MG63 (cell line): ENCODE measurements around the gene TSPYL2. TPM values are rescaled to one million over a fixed set of nuclear protein-coding genes. Genes with fewer than 3 reads are reported as not detected.
A peak's percentile ranks its signal among the peaks of the same experiment; 100 is the strongest.

Source experiments
- DNase-seq: peaks from one replicate; pipeline ENCODE4 v3.0.0-alpha.2; 2020
- H3K27me3 ChIP-seq: fragments of 250-450 bp; sonication (Bioruptor Pico); 2 replicates; pipeline ENCODE4 v1.5.1; 2020; ENCODE audit warnings: mild to moderate bottlenecking, moderate library complexity
- H3K36me3 ChIP-seq: fragments of 250-450 bp; sonication (Bioruptor Pico); 2 replicates; pipeline ENCODE4 v1.5.1; 2020; ENCODE audit warnings: mild to moderate bottlenecking, moderate library complexity
- H3K4me3 ChIP-seq: fragments of 250-450 bp; sonication (Bioruptor Pico); 2 replicates; pipeline ENCODE4 v1.5.1; 2020; ENCODE audit warnings: mild to moderate bottlenecking, moderate library complexity
- H3K9me3 ChIP-seq: fragments of 250-450 bp; sonication (Bioruptor Pico); 2 replicates; pipeline ENCODE4 v1.5.1; 2020; ENCODE audit warnings: mild to moderate bottlenecking, moderate library complexity
- total RNA-seq: library from RNA; depleted of rRNA; stranded (reverse); fragments of >200 nt; shearing (Covaris generic); gene quantifications from 2 replicates; pipeline ENCODE4 v1.2.3, GENCODE V29; 2014; ENCODE audit warnings: low replicate concordance

The TSPYL2 gene
- total RNA-seq, 1 experiment from 2014 or later, result 10.8 TPM

DNA sequence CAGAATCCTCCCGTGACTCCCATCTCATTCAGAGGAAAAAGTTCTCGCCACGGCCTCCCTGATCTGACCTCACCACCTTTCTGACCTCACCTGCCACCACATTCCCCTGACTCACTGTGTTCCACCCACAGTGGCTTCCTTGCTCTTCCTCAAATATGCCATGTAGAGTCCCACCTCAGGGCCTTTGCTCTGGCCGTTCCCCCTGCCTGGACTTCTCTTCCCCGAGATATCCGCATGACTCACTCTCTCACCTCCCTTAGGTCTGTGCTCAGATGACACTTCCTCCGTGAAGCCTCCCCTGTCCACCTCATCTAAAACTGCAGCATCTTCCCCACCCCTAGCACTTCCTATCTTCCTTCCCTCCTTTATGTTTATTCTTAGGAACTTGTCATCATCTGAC, 7.2 kb upstream of the TSPYL2 start:
- H3K27me3 ChIP-seq, result no peaks in the 10 kb centered on the region
- H3K9me3 ChIP-seq, result no peaks in the 10 kb centered on the region
- no peak for DNase-seq
- no peak overlapping the region for H3K4me3 ChIP-seq
- no peaks in the 10 kb centered on the region for H3K36me3 ChIP-seq

DNA sequence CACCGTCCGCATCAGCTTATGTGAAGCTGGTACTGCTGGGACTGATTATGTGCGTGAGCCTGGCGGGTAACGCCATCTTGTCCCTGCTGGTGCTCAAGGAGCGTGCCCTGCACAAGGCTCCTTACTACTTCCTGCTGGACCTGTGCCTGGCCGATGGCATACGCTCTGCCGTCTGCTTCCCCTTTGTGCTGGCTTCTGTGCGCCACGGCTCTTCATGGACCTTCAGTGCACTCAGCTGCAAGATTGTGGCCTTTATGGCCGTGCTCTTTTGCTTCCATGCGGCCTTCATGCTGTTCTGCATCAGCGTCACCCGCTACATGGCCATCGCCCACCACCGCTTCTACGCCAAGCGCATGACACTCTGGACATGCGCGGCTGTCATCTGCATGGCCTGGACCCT, 5.5 kb upstream of the TSPYL2 start:
- DNase-seq, result no peak
- no peak overlapping the region for H3K4me3 ChIP-seq
- no peaks in the 10 kb centered on the region for H3K36me3 ChIP-seq
- H3K27me3 ChIP-seq, result no peaks in the 10 kb centered on the region
- H3K9me3 ChIP-seq, result no peaks in the 10 kb centered on the region

GRCh38 chrX:53077207-53078197, 4.7 kb upstream of the TSPYL2 start:
- Histone ChIP-seq H3K36me3 (no peaks in the 10 kb centered on the region), H3K27me3 (no peaks in the 10 kb centered on the region), H3K4me3 (no peak overlapping the region), H3K9me3 (no peaks in the 10 kb centered on the region)
- DNase-seq, result no peak

- Histone ChIP-seq H3K36me3 (no peaks in the 10 kb centered on the region), H3K9me3 (no peaks in the 10 kb centered on the region), H3K27me3 (no peaks in the 10 kb centered on the region), H3K4me3 (no peak overlapping the region)
- DNase-seq, result no peak
These were observed 3.2 kb upstream of the TSPYL2 start for GRCh38 chrX:53078943-53079342.

DNA sequence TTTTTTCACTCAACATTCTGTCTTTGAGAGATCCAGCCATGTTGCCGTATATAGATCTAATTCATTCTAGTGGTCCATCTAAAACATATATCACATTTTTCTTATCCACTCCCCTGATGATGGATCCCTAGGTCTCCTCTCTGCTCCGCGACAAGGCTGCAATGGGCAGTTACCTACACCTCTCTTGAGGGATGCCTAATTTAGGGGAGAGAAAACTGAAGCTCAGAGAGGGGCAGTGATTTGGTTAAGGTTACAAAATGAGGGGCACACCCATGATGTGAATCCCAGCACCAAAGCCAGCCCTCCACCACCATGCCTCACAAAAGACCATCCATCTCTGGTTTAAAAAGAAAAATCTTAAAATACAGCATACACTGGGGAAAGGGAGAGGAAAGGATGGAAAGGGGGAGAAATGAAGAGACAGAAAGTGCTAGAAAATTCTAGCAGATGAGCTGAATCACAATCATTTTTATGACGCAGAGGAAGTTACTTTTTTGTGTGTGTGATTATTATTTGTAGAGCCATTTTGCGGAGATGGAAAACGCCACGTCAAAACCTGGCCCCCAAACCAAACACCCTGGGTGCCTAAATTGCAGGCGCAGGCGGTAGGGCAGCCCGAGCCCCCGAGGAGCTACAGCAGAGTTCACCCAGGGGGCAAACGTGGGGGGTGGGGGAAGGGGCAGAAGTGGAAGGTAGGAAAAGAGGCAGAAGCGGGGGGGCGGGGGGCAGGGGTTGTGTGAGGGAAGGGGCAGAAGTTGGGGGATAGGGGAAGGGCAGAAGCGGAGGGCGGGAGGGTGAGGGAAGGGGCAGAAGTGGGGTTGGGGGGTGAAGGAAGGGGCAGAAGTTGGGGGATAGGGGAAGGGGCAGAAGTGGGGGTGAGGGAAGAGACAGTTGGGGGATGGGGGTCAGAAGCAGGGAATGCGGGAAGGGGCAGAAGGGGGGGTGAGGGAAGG, 1.3 kb upstream of the TSPYL2 start:
- DNase-seq, result no peak
- H3K36me3 ChIP-seq, result peaks cover 6% of the 10 kb centered on the region; the same call in 1 of the 2 replicates
- peak overlapping the region; percentile 15; the same call in 1 of the 2 replicates for H3K4me3 ChIP-seq
- no peaks in the 10 kb centered on the region for H3K27me3 ChIP-seq
- H3K9me3 ChIP-seq, result no peaks in the 10 kb centered on the region

DNA sequence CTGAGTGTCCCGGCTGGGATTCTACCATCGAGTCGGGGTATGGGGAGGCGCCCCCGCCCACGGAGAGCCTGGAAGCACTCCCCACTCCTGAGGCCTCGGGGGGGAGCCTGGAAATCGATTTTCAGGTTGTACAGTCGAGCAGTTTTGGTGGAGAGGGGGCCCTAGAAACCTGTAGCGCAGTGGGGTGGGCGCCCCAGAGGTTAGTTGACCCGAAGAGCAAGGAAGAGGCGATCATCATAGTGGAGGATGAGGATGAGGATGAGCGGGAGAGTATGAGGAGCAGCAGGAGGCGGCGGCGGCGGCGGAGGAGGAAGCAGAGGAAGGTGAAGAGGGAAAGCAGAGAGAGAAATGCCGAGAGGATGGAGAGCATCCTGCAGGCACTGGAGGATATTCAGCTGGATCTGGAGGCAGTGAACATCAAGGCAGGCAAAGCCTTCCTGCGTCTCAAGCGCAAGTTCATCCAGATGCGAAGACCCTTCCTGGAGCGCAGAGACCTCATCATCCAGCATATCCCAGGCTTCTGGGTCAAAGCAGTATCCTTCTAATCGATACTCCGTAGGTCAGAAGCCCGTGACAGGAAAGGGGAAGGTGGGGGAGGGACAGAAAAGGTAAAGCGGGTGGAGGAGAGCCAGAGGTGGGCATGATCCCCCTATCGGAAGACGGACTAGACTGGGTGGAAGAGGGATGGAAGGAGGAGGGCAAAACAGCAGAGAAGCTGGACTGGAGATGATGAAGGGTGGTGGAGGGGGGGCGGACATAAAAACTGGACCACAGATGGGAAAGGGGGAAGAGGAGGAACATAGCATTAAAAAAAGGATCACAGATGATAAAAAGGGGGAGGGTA, 828 bp downstream of the TSPYL2 start:
- no peak for DNase-seq
- H3K4me3 ChIP-seq, result peak overlapping the region; percentile 72
- no peaks in the 10 kb centered on the region for H3K9me3 ChIP-seq
- H3K36me3 ChIP-seq, result peaks cover 7% of the 10 kb centered on the region; the same call in 1 of the 2 replicates
- H3K27me3 ChIP-seq, result no peaks in the 10 kb centered on the region

GRCh38 chrX:53084043-53084570, 1.9 kb downstream of the TSPYL2 start:
- peaks cover 7% of the 10 kb centered on the region; the same call in 1 of the 2 replicates for H3K36me3 ChIP-seq
- H3K27me3 ChIP-seq, result no peaks in the 10 kb centered on the region
- H3K9me3 ChIP-seq, result no peaks in the 10 kb centered on the region
- H3K4me3 ChIP-seq, result no peak overlapping the region
- no peak for DNase-seq

GRCh38 chrX:53084863-53085262, 2.7 kb downstream of the TSPYL2 start:
- Histone ChIP-seq H3K4me3 (no peak overlapping the region), H3K36me3 (peaks cover 7% of the 10 kb centered on the region), H3K9me3 (no peaks in the 10 kb centered on the region), H3K27me3 (no peaks in the 10 kb centered on the region)
- no peak for DNase-seq

GRCh38 chrX:53085661-53086229, 3.6 kb downstream of the TSPYL2 start:
- H3K9me3 ChIP-seq, result no peaks in the 10 kb centered on the region

DNA sequence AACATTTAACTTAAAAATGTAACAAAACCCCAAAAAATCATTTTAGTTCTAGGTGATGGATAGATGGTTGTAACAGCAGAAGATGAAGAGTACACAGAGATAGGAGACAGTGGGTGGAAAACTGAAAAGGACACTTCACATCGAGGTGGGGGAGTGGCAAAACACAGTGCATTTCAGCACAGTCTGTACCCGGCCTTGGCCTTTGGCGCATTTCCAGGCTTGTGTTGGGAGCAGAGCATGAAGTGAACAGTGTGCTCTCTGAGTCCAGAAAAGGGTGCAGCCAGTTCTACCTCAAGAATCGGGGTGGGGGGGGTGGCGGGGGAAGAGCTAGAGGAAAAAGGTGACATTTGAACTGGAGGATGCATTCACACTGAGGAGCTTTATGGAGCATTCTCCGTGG, 4.3 kb downstream of the TSPYL2 start:
- no peaks in the 10 kb centered on the region for H3K27me3 ChIP-seq
- no peak for DNase-seq
- H3K36me3 ChIP-seq, result peaks cover 7% of the 10 kb centered on the region
- no peak overlapping the region for H3K4me3 ChIP-seq
- no peaks in the 10 kb centered on the region for H3K9me3 ChIP-seq

More at GRCh38 chrX:53085661-53086229, 3.6 kb downstream of the TSPYL2 start:
- peaks cover 7% of the 10 kb centered on the region for H3K36me3 ChIP-seq
- H3K27me3 ChIP-seq, result no peaks in the 10 kb centered on the region
- no peak overlapping the region for H3K4me3 ChIP-seq
- DNase-seq, result no peak

GRCh38 chrX:53087388-53087831, 5.2 kb downstream of the TSPYL2 start:
- no peaks in the 10 kb centered on the region for H3K27me3 ChIP-seq
- no peaks in the 10 kb centered on the region for H3K9me3 ChIP-seq
- H3K4me3 ChIP-seq, result no peak overlapping the region

DNA sequence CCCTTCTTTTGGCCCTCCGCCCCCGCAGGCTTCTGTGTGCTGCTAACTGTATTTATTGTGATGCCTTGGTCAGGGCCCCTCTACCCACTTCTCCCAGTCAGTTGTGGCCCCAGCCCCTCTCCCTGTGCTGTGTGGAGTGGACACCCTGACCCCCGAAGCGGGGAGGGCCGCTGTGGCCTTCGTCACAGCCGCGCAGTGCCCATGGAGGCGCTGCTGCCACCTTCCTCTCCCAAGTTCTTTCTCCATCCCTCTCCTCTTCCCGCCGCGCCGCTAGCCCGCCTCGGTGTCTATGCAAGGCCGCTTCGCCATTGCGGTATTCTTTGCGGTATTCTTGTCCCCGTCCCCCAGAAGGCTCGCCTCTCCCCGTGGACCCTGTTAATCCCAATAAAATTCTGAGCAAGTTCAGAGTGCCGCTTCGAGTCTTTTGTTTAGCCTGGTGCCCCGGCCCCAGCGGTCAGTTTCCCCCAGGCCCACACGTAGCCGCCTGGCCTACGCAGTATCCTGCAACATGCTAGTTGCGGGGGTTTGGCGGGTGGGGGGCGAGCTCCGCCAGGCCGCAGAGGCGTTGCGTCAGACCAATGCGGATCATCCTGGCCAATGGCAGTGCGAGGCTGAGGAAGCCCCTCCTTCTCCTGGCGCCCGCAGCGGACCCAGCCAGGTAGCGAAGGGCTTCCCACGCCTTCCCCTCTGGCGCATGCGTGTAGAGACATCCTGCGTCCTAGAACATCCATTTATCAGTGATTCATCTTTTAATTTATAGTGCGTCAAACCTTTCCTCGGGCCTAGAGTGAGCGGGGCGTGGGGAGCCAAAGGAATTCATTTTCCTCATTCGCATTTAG, 6.2 kb downstream of the TSPYL2 start:
- Histone ChIP-seq H3K27me3 (no peaks in the 10 kb centered on the region), H3K4me3 (no peak overlapping the region), H3K9me3 (no peaks in the 10 kb centered on the region), H3K36me3 (peaks cover 7% of the 10 kb centered on the region)
- no peak for DNase-seq

More at GRCh38 chrX:53087388-53087831, 5.2 kb downstream of the TSPYL2 start:
- no peak for DNase-seq
- H3K36me3 ChIP-seq, result peaks cover 7% of the 10 kb centered on the region

- no peak overlapping the region for H3K4me3 ChIP-seq
- peak; percentile 30 for DNase-seq
- H3K27me3 ChIP-seq, result no peaks in the 10 kb centered on the region
- no peaks in the 10 kb centered on the region for H3K9me3 ChIP-seq
- H3K36me3 ChIP-seq, result peaks cover 4% of the 10 kb centered on the region
These were observed 7.2 kb downstream of the TSPYL2 start for GRCh38 chrX:53089224-53089842.

DNA sequence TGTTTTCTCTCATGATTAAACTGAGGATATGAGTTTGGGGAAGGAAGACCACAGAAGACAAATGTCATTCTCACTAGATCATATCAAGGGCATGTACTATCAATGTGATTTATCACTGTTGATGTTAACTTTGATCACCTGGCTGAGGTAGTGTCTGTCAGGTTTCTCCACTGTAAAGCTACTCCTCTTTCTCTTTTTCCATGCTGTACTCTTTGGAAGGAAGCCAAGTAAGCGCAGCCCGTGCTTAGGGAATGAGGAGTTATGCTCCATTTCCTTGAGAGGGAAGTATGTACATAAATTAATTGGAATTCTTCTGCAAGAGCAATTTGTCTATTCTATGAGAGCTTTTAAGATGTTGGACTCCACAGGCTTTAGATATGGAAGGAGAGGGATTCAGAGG, 7.8 kb downstream of the TSPYL2 start:
- no peaks in the 10 kb centered on the region for H3K27me3 ChIP-seq
- no peaks in the 10 kb centered on the region for H3K9me3 ChIP-seq

More for the DNA sequence above, 7.8 kb downstream of the TSPYL2 start:
- DNase-seq, result no peak
- no peak overlapping the region for H3K4me3 ChIP-seq
- H3K36me3 ChIP-seq, result peaks cover 3% of the 10 kb centered on the region; the same call in 1 of the 2 replicates
